GM19035 (cell line): ENCODE measurements around the gene CRYAB.
"Not testable (repeated sequence)": the region's sequence is repeated elsewhere in the genome, so short reads cannot be mapped to it uniquely, and the experiment has no call there.

ENCODE experiments used
- ATAC-seq: cut with Tn5 transposase; IDR thresholded peaks from one replicate; pipeline ENCODE4 v1.9.1; 2021; ENCODE audit not compliant: unreplicated experiment

CRYAB gene

GRCh38 chr11:111910676-111911562, 651 bp downstream of the CRYAB start:
- no peak for ATAC-seq

GRCh38 chr11:111909378-111909777, 2.2 kb downstream of the CRYAB start:
- no peak for ATAC-seq

- ATAC-seq = no peak
Observed at GRCh38 chr11:111908639-111909305, 2.8 kb downstream of the CRYAB start.

GRCh38 chr11:111906680-111907079, 4.9 kb downstream of the CRYAB start:
- ATAC-seq = no peak

GRCh38 chr11:111905411-111905810, 6.2 kb downstream of the CRYAB start:
- ATAC-seq = no peak

- ATAC-seq = no peak
Observed at GRCh38 chr11:111886844-111887243, 24.7 kb downstream of the CRYAB start.

- no peak for ATAC-seq
Observed at GRCh38 chr11:111886032-111886431, 25.5 kb downstream of the CRYAB start.

GRCh38 chr11:111885053-111885452, 26.5 kb downstream of the CRYAB start:
- ATAC-seq = not testable (repeated sequence)

- ATAC-seq = no peak
Observed at GRCh38 chr11:111882202-111882601, 29.4 kb downstream of the CRYAB start.

GRCh38 chr11:111879637-111879960, 32.0 kb downstream of the CRYAB start:
- ATAC-seq = no peak

GRCh38 chr11:111878849-111879636, 32.5 kb downstream of the CRYAB start, which contains the start of the genes CFAP68 and FDXACB1:
Gene CFAP68 (plus strand): TSS chr11:111879541. CDS start chr11:111879561, 20 bp downstream.
Gene FDXACB1 (minus strand): TSS chr11:111879165. CDS start chr11:111879132, 33 bp downstream.
- peak; percentile 93 for ATAC-seq

GRCh38 chr11:111878385-111878848, 33.2 kb downstream of the CRYAB start:
- ATAC-seq = peak; percentile 13

- ATAC-seq = no peak
Observed at GRCh38 chr11:111871693-111872161, 39.8 kb downstream of the CRYAB start.

GRCh38 chr11:111870886-111871692, 40.5 kb downstream of the CRYAB start, which contains the start of gene ALG9:
Gene ALG9 (minus strand): TSS chr11:111871581. CDS start chr11:111871482, 99 bp downstream.
- ATAC-seq = peak; percentile 91

- peak; percentile 3 for ATAC-seq
Observed at GRCh38 chr11:111870522-111870885, 41.1 kb downstream of the CRYAB start.

- no peak for ATAC-seq
Observed at GRCh38 chr11:111870113-111870512, 41.5 kb downstream of the CRYAB start.

- ATAC-seq = no peak
Observed at GRCh38 chr11:111860257-111860656, 51.3 kb downstream of the CRYAB start.
